K562 (cell line): ENCODE results near the gene KTI12. TPM values are rescaled to one million over a fixed set of nuclear protein-coding genes. Genes with fewer than 3 reads are reported as not detected.
A peak's percentile ranks its signal among the peaks of the same experiment; 100 is the strongest.

Experiments used
- ATAC-seq: fragments of 200-7000 bp; cut with Tn5 transposase; 3 replicates; pipeline ENCODE4 v1.9.1; 2020; ENCODE audit warnings: moderate library complexity
- BruUV-seq: library from RNA; stranded (reverse); fragments of 400-500 nt; replicated peaks from 2 replicates; lab custom pipeline; 2021; lab: Mats Ljungman, UMichigan
- CTCF ChIA-PET: fragments of 300-600 bp; formaldehyde crosslinking; extraction: SDS; loops from one replicate; lab custom pipeline; 2021; ENCODE audit warnings: low intra/inter-chr PET ratio; lab: Yijun Ruan, JAX
- POLR2A ChIA-PET: fragments of 300-600, 350-650 bp; sonication (Branson Sonifier 250); formaldehyde crosslinking; extraction: SDS; loops from one replicate; lab custom pipeline; 2021; ENCODE audit warnings: antibody characterized with exemption, inconsistent platforms; lab: Yijun Ruan, JAX
- DNase-seq, 4 experiments: peaks; one replicate each; pipeline versions ENCODE4 v3.0.0 to v3.0.0-alpha.2; 2011 to 2018; ENCODE audit warnings: low spot score in 3 of 4, mixed read lengths in 3 of 4; ENCODE audit errors: extremely low read depth in 1 of 4
- FAIRE-seq: peaks from 2 replicates; lab custom pipeline; 2011; peaks lifted over from hg19 to GRCh38; lab: Jason Lieb, UNC
- H2AFZ ChIP-seq: 2 replicates; pipeline ENCODE4 v1.6.0; 2011; ENCODE audit warnings: low read depth, low read length, control low read depth, inconsistent platforms
- H3K27ac ChIP-seq: fragments of 200-600 bp; 3 replicates; pipeline ENCODE4 v1.8.0; 2011; ENCODE audit warnings: low read depth, mild to moderate bottlenecking, control low read depth, inconsistent platforms, low read length, moderate library complexity, mixed read lengths; ENCODE audit errors: extremely low read depth
- H3K27me3 ChIP-seq, 2 experiments: fragments of 300-600 bp in 1 of 2; 2 replicates in 1 of 2; 3 replicates in 1 of 2; pipeline versions ENCODE4 v1.6.0 to v1.8.0; 2011; ENCODE audit warnings: inconsistent platforms in 2 of 2, low read length in 2 of 2, mild to moderate bottlenecking in 1 of 2, mixed read lengths in 1 of 2, moderate library complexity in 1 of 2; ENCODE audit not compliant: control insufficient read depth in 2 of 2, insufficient read depth in 2 of 2
- H3K36me3 ChIP-seq: fragments of 300-600 bp; 3 replicates; pipeline ENCODE4 v1.8.0; 2011; ENCODE audit warnings: mild to moderate bottlenecking, low read length, inconsistent platforms; ENCODE audit not compliant: control insufficient read depth, insufficient read depth
- H3K4me1 ChIP-seq, 2 experiments: fragments of 200-600 bp in 1 of 2; replicated peaks in 1 of 2; 2 replicates in 1 of 2; 3 replicates in 1 of 2; pipeline versions ENCODE4 v1.5.1 to v1.8.0; 2011; ENCODE audit warnings: inconsistent platforms in 2 of 2, low read length in 2 of 2, mild to moderate bottlenecking in 1 of 2, mixed read lengths in 1 of 2, moderate library complexity in 1 of 2; ENCODE audit not compliant: control insufficient read depth in 2 of 2, insufficient read depth in 2 of 2
- H3K4me2 ChIP-seq: 2 replicates; pipeline ENCODE4 v1.6.1; 2011; ENCODE audit warnings: low read length, control low read depth, inconsistent platforms, mixed read lengths; ENCODE audit not compliant: insufficient read depth
- H3K4me3 ChIP-seq: fragments of 200-600 bp; sonication (generic), shearing (Covaris generic); 2 replicates; pipeline ENCODE4 v1.5.1; 2016; ENCODE audit warnings: control low read depth, inconsistent platforms
- H3K79me2 ChIP-seq: fragments of 200-600 bp; 3 replicates; pipeline ENCODE4 v1.8.0; 2011; ENCODE audit warnings: low read length, inconsistent platforms; ENCODE audit not compliant: control insufficient read depth, insufficient read depth
- H3K9ac ChIP-seq, 2 experiments: 2 replicates each; pipeline versions ENCODE4 v1.6.0 to v1.6.1; 2011; ENCODE audit warnings: low read depth in 2 of 2, low read length in 2 of 2, control low read depth in 1 of 2, inconsistent platforms in 1 of 2, mild to moderate bottlenecking in 1 of 2, mixed read lengths in 1 of 2; ENCODE audit not compliant: insufficient read depth in 1 of 2
- H3K9me1 ChIP-seq: one replicate; pipeline ENCODE4 v1.6.0; 2011; ENCODE audit warnings: inconsistent platforms, mild to moderate bottlenecking, low read length, moderate library complexity; ENCODE audit not compliant: control insufficient read depth, insufficient read depth
- H3K9me3 ChIP-seq: replicated peaks from 2 replicates; pipeline ENCODE4 v1.5.1; 2011; ENCODE audit warnings: low read depth, low read length, inconsistent platforms; ENCODE audit not compliant: control insufficient read depth, insufficient read depth
- H4K20me1 ChIP-seq: replicated peaks from 2 replicates; pipeline ENCODE4 v1.6.1; 2011; ENCODE audit warnings: low read length, inconsistent platforms, mixed read lengths; ENCODE audit not compliant: control insufficient read depth, insufficient read depth
- ATF1 ChIP-seq, 2 experiments: fragments of 450-650 bp in 1 of 2; IDR thresholded peaks; 2 replicates each; pipeline ENCODE4 v1.6.1; 2016; ENCODE audit warnings: missing compliant biosample characterization in 1 of 2, missing genetic modification characterization in 1 of 2
- ATF3 ChIP-seq, 2 experiments: fragments of 450-650 bp in 1 of 2; sonication (generic) in 1 of 2; formaldehyde crosslinking in 1 of 2; IDR thresholded peaks in 1 of 2; conservative IDR thresholded peaks in 1 of 2; 2 replicates each; pipeline versions ENCODE4 v1.6.1 to v1.8.1; 2016 to 2023; ENCODE audit warnings: mild to moderate bottlenecking in 2 of 2, moderate library complexity in 2 of 2, inconsistent platforms in 1 of 2, missing genetic modification reagents in 1 of 2
- ATF7 ChIP-seq: fragments of 450-650 bp; IDR thresholded peaks from 2 replicates; pipeline ENCODE4 v1.7.1; 2014; ENCODE audit warnings: mild to moderate bottlenecking, moderate library complexity
- GMEB1 ChIP-seq: fragments of 250-450 bp; sonication (Bioruptor Pico); IDR thresholded peaks from 2 replicates; pipeline ENCODE4 v1.4.0; 2020; ENCODE audit warnings: mild to moderate bottlenecking
- ILK ChIP-seq: fragments of 450-650 bp; IDR thresholded peaks from 2 replicates; pipeline ENCODE4 v1.6.1; 2016; ENCODE audit warnings: missing genetic modification characterization, low read depth, mild to moderate bottlenecking, missing compliant biosample characterization, moderate library complexity, borderline replicate concordance
- IRF2 ChIP-seq: sonication (generic); formaldehyde crosslinking; IDR thresholded peaks from 2 replicates; pipeline ENCODE4 v1.8.1; 2022; ENCODE audit warnings: mild to moderate bottlenecking, missing genetic modification reagents
- KLF1 ChIP-seq: fragments of 450-650 bp; IDR thresholded peaks from 2 replicates; pipeline ENCODE4 v1.6.1; 2016; ENCODE audit warnings: missing genetic modification characterization, missing compliant biosample characterization
- KLF10 ChIP-seq: fragments of 250-450 bp; sonication (Bioruptor Pico); IDR thresholded peaks from 2 replicates; pipeline ENCODE4 v1.6.1; 2021; ENCODE audit warnings: matching md5 sums
- KLF16 ChIP-seq: IDR thresholded peaks from 2 replicates; pipeline ENCODE4 v1.6.1; 2016; ENCODE audit warnings: antibody characterized with exemption
- MNT ChIP-seq, 2 experiments: fragments of 450-650 bp; conservative IDR thresholded peaks; 2 replicates each; pipeline ENCODE4 v1.6.1; 2017; ENCODE audit warnings: mild to moderate bottlenecking in 2 of 2, moderate library complexity in 2 of 2
- NBN ChIP-seq: fragments of 450-650 bp; IDR thresholded peaks from 2 replicates; pipeline ENCODE4 v1.6.1; 2016; ENCODE audit warnings: low read depth, mild to moderate bottlenecking
- NFXL1 ChIP-seq: fragments of 450-650 bp; formaldehyde crosslinking; IDR thresholded peaks from 2 replicates; pipeline ENCODE4 v1.4.0; 2021; ENCODE audit warnings: mild to moderate bottlenecking
- POLR2H ChIP-seq: IDR thresholded peaks from 2 replicates; pipeline ENCODE4 v1.6.1; 2016; ENCODE audit warnings: missing genetic modification characterization, low read depth, mild to moderate bottlenecking, control low read depth, missing compliant biosample characterization, moderate library complexity
- RBFOX2 ChIP-seq: fragments of 200-400 bp; formaldehyde crosslinking; IDR thresholded peaks from 2 replicates; pipeline ENCODE4 v1.6.1; 2017; ENCODE audit warnings: low read depth, mild to moderate bottlenecking, low read length, moderate library complexity
- SRSF7 ChIP-seq: fragments of 200-400 bp; formaldehyde crosslinking; optimal IDR thresholded peaks from 2 replicates; pipeline ENCODE3; 2017; ENCODE audit warnings: mild to moderate bottlenecking, low read depth, low read length
- TRIM24 ChIP-seq, 2 experiments: fragments of 450-650 bp; IDR thresholded peaks; 2 replicates each; pipeline ENCODE4 v1.6.1; 2016
- ZNF764 ChIP-seq: fragments of 250-450 bp; sonication (Bioruptor Pico); IDR thresholded peaks from 2 replicates; pipeline ENCODE4 v1.4.0; 2020; ENCODE audit warnings: low read depth, mild to moderate bottlenecking, moderate library complexity
- WGBS: fragments of 100-300 bp; shearing (Covaris generic); methylation state at CpG from one replicate; pipeline ENCODE4 v1.1.6; 2016; ENCODE audit warnings: low coverage, mixed read lengths; ENCODE audit not compliant: insufficient coverage; ENCODE audit errors: missing lambda C conversion rate; 5-methylcytosine and 5-hydroxymethylcytosine counted together
- in situ Hi-C: fragments of 300-500 bp; cut with MboI; formaldehyde crosslinking; loops from 4 replicates; pipeline ENCODE4 v1.15.0; 2018; ENCODE audit warnings: inconsistent platforms, mixed read lengths
- intact Hi-C: fragments of 100-400 bp; cut with micrococcal nuclease; formaldehyde crosslinking; loops from 2 replicates; pipeline ENCODE4 v1.14.2; 2022
- polyA plus RNA-seq, 8 experiments: library from polyadenylated mRNA; depleted of rRNA in 4 of 8; stranded (reverse) in 5 of 8; unstranded in 3 of 8; fragments of >200 nt; fragmentation: Nextera tagmentation in 2 of 8; fragmentation: Illumina TruSeq in 1 of 8; extraction: Ambion mirVana in 2 of 8; extraction: Trizol in 1 of 8; gene quantifications; 2 replicates each; pipeline versions ENCODE4 v1.2.1 to v1.2.3, GENCODE V29; 2011 to 2014; ENCODE audit warnings: inconsistent platforms in 1 of 8, missing spikeins in 1 of 8
- total RNA-seq, 7 experiments: library from RNA; depleted of rRNA in 6 of 7; stranded (reverse); fragments of >200 nt in 6 of 7; fragmentation: Illumina TruSeq in 2 of 7; extraction: Trizol in 2 of 7; gene quantifications; 2 replicates each; pipeline versions ENCODE4 v1.2.1 to v1.2.3, GENCODE V29; 2011 to 2021; ENCODE audit warnings: low replicate concordance in 1 of 7

The KTI12 gene
- total and polyA plus RNA-seq, 9 of the 15 experiments (the other 6 are each of a cell fraction or from before 2014, with no cell fraction given), result 3.1 to 22.8 (median 11.6) TPM

GRCh38 chr1:52055066-52055865, 21.7 kb upstream of the KTI12 start, which contains the start of gene TXNDC12:
Gene TXNDC12, minus strand, starts transcription at chr1:52055191. Its CDS starts 95 bp downstream, at chr1:52055096.
- H3K9me3 ChIP-seq, result no peaks in the 10 kb centered on the region
- H4K20me1 ChIP-seq, result no peaks in the 10 kb centered on the region
- H3K4me1 ChIP-seq, result peaks cover 5 to 16% of the 10 kb centered on the region in 2 experiments
- intact Hi-C loops, result loop anchor here (1.0 to 5.0 kb wide), 2 partner anchors 23 to 497 kb away; partner anchors contain the start of gene TUT4
- ChIA-PET CTCF (interaction anchor here (0.6 kb wide), 1 partner anchor 357 kb away, joined by 3 read pairs; no protein-coding TSS in a partner anchor), POLR2A (interaction anchor here (0.6 to 3.8 kb wide), 18 partner anchors 9 to 1159 kb away, joined by 3 to 32 read pairs (median 3); partner anchors contain the start of genes KTI12, ORC1 and PRPF38A)
- H2AFZ ChIP-seq, result peak within 1 kb of the TSS; percentile 86
- no TSS peak for BruUV-seq
- DNase-seq (peak; percentile 76 to 94 (median 84)), FAIRE-seq (peak; percentile 84), ATAC-seq (peak; percentile 81)
- H3K9me1 ChIP-seq, result no peaks in the 10 kb centered on the region
- WGBS, result under 1% methylated on average over 42 of the region's 45 CpGs
- peak within 1 kb of the TSS; percentile 99 for H3K4me2 ChIP-seq
- peak within 1 kb of the TSS; percentile 83 for H3K4me3 ChIP-seq
- H3K27ac ChIP-seq, result peak within 1 kb of the TSS; percentile 94
- in situ Hi-C loops, result no loop called here
- H3K9ac ChIP-seq, result peak within 1 kb of the TSS; percentile 93 to 94
- peaks cover 43% of the 10 kb centered on the region; the same call in 2 of the 3 replicates for H3K36me3 ChIP-seq
- no peaks in the 10 kb centered on the region; a peak in 1 of 5 replicates for H3K27me3 ChIP-seq
- H3K79me2 ChIP-seq, result peaks cover 72% of the 10 kb centered on the region
- no peak for TF ChIP-seq KLF10 (CRISPR knock-in tag)
- peak; percentile 99 for TF ChIP-seq ATF3 (IDR thresholded peaks at IDR 0.05)
- peak; percentile 93 for TF ChIP-seq ATF3 (CRISPR knock-in tag; conservative IDR thresholded peaks at IDR 0.05)
- 0 out of 2 replicates have a peak, but pooled peaks have one; percentile 60 for TF ChIP-seq NBN
- TF ChIP-seq TRIM24 (IDR thresholded peaks at IDR 0.05), result peak; percentile 36 to 77; a peak in 2 of 4 replicates
- peak; percentile 89 for TF ChIP-seq ATF7
- no peak for TF ChIP-seq KLF1 (tag)
- TF ChIP-seq KLF16, result no peak
- peak; percentile 90 for TF ChIP-seq POLR2H (tag)
- TF ChIP-seq IRF2 (CRISPR knock-in tag), result no peak
- peak in 1 of 2 experiments; percentile 72; a peak in 2 of 4 replicates for TF ChIP-seq MNT (conservative IDR thresholded peaks at IDR 0.05)
- TF ChIP-seq NFXL1 (CRISPR knock-in tag), result 0 out of 2 replicates have a peak, but pooled peaks have one; percentile 46
- no peak for TF ChIP-seq ATF1 (CRISPR knock-in tag; IDR thresholded peaks at IDR 0.05)
- peak; percentile 87 for TF ChIP-seq ATF1 (tag; IDR thresholded peaks at IDR 0.05)
- no peak for TF ChIP-seq ILK
- no peak for TF ChIP-seq ZNF764 (CRISPR knock-in tag)
- TF ChIP-seq SRSF7, result no peak
- TF ChIP-seq GMEB1 (CRISPR knock-in tag), result 0 out of 2 replicates have a peak, but pooled peaks have one; percentile 5
- TF ChIP-seq RBFOX2, result peak; percentile 96
